Astrocyte of the cerebellum (primary cell): ENCODE results near the gene KATNB1.

Experiments
- DNase-seq: peaks from one replicate; pipeline ENCODE4 v3.0.0-alpha.2; 2011; ENCODE audit warnings: low read depth
- H3K4me3 ChIP-seq: 2 replicates; pipeline ENCODE4 v1.5.1; 2011; ENCODE audit warnings: mild to moderate bottlenecking, low read depth, low read length, moderate library complexity
- in situ Hi-C: cut with HindIII; loops from 2 replicates; pipeline ENCODE4 v1.10.0; 2017; ENCODE audit warnings: low sequenced_read_pairs
- TF ChIP-seq, protein P1 (sequence below): IDR thresholded peaks from 2 replicates; pipeline ENCODE4 v1.5.1; 2012; ENCODE audit warnings: low read length, low read depth, moderate library complexity, mild to moderate bottlenecking; ENCODE audit errors: missing control alignments

The KATNB1 gene

DNA sequence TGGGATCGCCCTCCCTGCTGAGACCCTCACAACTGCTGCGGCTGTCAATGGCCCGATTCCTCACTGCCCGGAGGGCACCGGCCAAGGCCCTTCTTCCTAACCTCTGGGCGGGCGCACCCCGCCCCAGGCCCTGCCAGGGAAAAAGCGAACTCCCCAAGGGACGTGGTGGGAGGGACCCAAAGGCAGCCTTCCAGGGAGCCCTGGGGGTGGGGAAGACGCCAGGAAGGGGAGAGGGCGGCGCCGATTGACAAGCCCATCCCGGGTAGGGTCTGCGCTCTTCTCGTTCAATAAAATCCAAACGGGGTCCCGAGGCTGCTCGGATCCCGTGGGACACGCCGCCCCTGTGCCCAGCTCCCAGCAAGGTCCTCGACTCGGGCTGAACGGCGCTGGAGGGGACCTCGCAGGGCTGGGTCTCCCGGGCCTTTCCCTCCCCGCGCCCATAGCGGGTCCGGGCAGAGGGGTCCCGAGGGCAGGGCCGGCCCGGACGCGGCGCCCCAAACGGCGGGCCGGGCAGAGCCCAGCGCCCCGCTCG lies 66.3 kb downstream of the KATNB1 start:
- H3K4me3 ChIP-seq: peak overlapping the region; percentile 68

DNA sequence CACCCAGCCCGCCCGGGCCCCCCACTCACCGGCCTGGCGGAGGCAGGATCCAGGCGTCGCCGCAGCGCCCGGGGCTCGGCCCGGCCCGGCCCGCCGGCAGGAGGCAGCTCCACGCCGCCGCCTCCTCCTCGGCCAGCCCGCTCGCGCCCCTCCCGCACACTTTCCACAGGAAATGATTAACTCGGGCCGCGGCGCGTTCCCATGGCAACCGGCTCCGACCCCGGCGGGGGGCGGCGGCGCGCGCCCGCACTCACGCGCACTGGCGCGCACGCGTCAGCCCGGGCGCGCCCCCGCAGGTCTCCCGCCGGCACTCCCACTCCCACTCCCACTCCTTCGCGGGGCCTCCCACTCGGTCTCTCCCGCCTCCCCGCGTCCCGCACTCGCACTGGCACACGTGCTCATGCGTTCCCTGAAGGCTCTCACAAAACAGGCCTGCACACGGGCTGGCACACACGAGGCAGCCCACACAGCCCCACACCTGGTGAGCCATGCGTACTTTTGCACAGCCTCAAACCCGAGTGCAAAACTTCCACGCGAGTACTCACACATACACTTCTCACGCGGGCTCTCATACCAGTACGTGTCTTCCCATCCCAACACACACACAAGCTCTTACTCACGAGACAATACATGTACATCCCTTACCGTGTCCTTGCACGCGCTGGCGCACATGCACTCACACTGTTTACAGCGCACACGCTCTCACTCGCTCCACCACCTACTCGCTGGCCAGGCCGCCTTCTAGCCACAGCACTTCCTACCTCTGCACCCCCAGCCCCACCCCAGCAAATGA lies 67.0 kb downstream of the KATNB1 start, which contains the start of gene KIFC3:
KIFC3 (minus strand) TSS at position 151 of the 793 bp plus-strand sequence. CDS start 4,248 bp downstream, outside the sequence.
- TF ChIP-seq, protein P1, sequence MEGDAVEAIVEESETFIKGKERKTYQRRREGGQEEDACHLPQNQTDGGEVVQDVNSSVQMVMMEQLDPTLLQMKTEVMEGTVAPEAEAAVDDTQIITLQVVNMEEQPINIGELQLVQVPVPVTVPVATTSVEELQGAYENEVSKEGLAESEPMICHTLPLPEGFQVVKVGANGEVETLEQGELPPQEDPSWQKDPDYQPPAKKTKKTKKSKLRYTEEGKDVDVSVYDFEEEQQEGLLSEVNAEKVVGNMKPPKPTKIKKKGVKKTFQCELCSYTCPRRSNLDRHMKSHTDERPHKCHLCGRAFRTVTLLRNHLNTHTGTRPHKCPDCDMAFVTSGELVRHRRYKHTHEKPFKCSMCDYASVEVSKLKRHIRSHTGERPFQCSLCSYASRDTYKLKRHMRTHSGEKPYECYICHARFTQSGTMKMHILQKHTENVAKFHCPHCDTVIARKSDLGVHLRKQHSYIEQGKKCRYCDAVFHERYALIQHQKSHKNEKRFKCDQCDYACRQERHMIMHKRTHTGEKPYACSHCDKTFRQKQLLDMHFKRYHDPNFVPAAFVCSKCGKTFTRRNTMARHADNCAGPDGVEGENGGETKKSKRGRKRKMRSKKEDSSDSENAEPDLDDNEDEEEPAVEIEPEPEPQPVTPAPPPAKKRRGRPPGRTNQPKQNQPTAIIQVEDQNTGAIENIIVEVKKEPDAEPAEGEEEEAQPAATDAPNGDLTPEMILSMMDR: no peak
- in situ Hi-C loops: no loop called here
- DNase-seq: no peak
- peak within 1 kb of the TSS; percentile 68 for H3K4me3 ChIP-seq

More for the DNA sequence above, 66.3 kb downstream of the KATNB1 start:
- in situ Hi-C loops: no loop called here
- no peak for DNase-seq
- TF ChIP-seq, protein P1: no peak

DNA sequence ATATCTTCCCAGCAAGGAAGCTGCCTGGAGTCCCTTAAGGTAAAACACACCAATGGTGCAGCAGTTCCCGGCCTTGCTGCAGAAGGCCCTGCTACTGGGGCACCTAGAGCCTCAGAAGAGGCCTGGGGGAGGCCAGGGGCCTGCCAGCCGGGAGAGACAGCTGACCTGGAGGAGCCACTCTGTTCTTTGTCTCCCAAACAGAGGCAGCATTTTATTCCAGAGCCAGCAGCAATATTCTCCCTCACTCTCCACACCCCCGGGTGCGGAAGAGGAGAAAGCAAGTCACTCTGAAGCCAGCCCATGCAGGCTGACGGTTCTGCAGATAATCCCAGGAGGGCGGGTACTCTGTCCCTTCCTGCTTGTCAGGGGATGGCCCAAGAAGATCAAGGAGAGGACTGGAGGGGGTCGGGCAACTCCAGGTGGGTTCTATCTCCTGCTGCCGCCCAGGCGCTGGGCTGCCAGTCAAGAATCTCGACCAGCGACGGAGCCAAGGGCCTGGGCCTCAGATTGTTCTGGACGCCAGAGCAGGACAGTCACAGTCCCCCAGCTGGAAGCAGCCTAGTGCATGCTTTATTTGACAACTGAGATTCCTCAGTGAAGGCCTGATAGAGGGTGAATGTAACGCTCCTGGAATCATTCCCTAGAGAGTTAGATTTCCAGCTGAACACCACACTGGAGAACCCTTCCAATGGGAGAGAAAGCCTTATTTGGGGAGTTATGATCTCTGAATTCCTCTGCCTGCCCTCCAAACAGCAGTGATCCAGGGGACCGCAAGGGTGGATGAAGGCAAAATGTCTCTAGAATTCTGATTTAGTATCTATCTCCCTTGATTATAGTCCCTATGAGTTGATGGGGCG lies 67.8 kb downstream of the KATNB1 start:
- no peak for DNase-seq
- H3K4me3 ChIP-seq: no peak overlapping the region
- TF ChIP-seq, protein P1: no peak
- in situ Hi-C loops: no loop called here

DNA sequence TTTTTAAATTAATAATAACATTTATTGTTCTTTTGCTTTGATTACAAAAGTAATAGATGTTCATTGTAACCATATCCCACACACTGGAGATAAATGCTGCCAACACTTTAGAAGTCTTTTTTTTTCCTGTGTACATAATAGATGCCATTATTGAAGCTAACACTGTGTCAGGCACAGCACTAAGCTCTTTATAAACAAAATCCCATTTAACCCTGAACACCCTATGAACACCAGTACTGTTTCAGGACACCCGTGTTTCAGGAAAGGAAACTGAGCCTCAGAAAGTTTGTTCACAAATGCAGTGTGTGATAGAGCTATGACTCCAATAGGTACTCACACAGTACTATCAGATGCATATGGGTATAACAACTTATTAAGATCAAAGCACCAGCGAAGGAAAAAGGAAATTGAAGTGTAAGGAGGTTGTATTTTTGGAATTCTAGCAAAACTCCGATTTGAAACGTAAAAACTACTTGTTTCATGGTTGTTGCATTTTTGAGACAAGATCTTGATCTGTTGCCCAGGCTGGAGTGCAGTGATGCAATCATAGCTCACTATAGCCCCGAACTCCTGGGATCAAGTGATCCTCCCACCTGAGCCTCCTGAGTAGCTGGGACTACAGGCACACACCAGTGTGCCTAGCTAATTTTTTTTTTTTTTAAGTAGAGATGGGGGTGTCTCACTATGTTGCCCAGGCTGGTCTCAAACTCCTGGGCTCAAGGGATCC lies 68.7 kb downstream of the KATNB1 start:
- no peak overlapping the region for H3K4me3 ChIP-seq
- TF ChIP-seq, protein P1: no peak
- in situ Hi-C loops: no loop called here
- DNase-seq: no peak

DNA sequence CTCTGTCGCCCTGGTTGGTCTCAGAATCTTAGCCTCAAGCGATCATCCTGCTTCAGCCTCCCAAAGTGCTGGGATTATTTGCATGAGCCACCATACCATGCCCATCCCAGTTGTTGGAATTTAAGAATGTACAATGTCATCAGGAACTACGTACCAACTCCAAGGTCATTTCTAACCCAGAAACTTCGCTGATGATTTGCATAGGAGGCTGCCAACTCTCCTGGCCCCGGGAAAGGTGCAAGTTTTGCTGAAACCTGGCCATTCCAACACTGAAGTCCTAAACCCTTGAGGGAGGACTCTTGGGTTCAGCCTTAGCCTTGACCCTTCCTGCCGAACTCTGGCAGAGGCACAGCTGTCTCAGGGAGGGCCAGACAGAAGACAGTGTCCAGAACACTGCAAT lies 69.6 kb downstream of the KATNB1 start:
- no peak overlapping the region for H3K4me3 ChIP-seq
- no peak for DNase-seq
- in situ Hi-C loops: no loop called here
- TF ChIP-seq, protein P1: no peak
